A204.1 (cell line): Measurements from ENCODE around the gene LGMN.
"Not testable (repeated sequence)": the region's sequence is repeated elsewhere in the genome, so short reads cannot be mapped to it uniquely, and the experiment has no call there.

Source experiments
- FAIRE-seq: peaks from 2 replicates; lab custom pipeline; 2012; peaks lifted over from hg19 to GRCh38; lab: Jason Lieb, UNC

LGMN gene

GRCh38 chr14:92726135-92726932 lies 22.1 kb downstream of the LGMN start:
- no peak for FAIRE-seq

GRCh38 chr14:92724516-92725340 lies 23.7 kb downstream of the LGMN start:
- FAIRE-seq: no peak

GRCh38 chr14:92719890-92720323 lies 28.5 kb downstream of the LGMN start:
- no peak for FAIRE-seq

DNA sequence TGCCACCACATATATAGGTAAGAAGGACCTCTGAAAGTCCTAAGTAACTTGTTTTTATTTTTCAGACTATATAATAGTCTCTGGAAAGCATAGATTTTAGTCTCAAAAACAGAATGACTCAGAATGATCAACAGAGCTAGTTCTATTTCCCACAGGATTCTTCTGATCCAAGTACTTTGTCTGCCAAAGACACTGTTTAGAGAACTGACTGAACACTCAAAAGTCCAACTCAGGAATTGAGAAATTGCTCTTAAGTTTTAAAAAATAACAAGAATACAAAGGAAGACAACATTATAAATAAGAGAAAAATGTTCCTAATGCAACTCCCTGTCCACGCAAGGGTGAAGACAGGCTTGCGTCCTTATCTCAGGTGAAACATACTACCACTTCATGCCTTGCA lies 29.0 kb downstream of the LGMN start:
- no peak for FAIRE-seq

GRCh38 chr14:92718664-92719063 lies 29.8 kb downstream of the LGMN start:
- FAIRE-seq: no peak

GRCh38 chr14:92717571-92718042 lies 30.8 kb downstream of the LGMN start:
- FAIRE-seq: no peak

- no peak for FAIRE-seq
These were observed 32.3 kb downstream of the LGMN start for GRCh38 chr14:92716131-92716530.

DNA sequence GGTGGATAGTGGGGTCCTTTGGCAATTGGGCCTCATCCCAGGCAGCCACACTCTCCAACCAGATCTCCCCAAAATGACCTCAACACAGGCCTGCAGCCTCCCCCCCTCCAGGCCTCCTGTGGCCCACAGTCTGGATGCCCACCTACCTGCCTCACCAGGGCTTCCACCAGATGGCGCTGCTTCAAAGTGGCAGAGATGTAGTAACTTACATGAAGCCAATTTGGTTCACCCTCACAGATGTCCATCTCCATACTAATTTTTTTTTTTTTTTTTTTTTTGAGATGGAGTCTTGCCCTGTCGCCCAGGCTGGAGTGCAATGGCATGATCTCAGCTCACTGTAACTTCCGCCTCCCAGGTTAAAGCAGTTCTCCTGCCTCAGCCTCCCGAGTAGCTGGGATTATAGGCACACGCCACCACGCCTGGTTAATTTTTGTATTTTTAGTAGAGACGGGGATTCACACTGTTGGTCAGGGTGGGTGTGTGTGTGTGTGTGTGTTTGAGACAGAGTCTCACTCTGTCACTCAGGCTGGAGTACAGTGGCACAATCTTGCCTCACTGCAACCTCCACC lies 33.6 kb downstream of the LGMN start:
- not testable (repeated sequence) for FAIRE-seq

DNA sequence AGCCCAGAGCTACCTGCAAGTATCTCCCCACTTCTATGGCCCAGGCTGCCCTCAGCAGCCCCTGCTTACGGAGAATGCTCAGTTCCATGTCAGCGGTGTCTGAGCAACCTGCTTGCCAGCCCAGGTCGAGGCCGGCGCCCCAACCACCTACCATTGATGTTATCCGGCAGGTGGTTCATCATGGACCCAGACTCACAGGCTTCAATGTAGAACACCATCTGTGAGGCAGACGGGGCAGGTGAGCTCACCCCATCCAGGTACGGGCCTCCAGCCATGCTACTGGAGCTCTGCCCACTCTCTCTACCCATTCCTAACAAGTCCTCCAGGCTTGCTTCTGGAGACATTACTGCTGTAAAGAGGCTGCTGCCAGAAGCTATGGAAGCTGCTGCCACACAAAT lies 35.8 kb downstream of the LGMN start:
- FAIRE-seq: no peak

DNA sequence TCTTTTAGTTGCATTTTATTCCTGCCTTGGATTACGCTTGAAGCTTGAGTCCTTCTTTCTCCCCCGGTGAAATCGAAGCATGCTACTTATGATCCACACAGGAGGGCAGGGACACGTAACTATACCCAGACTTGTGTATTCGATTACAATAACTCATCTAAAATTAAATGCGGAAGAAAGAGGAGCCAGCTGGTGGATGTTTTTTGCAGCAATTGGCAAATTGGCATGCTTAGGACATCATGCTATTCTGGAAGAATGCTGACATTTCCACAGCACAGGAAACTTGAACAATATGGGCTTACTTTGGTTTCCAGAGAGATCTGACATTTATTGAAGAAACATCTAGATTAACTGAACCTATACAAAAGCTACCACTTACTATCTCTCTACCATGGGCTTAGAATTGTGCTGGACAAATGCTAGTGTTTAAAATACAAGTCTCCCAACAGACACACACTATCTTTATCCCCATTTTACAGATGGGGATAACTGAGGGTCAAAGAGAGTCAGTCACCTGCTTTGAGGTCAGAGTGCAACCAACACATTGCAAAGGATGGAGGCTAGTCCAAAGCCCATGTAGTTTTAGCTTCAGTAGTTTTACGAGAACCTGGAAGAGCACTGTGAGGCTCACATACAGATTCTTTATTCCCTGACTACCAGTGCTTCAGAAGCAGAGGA lies 36.3 kb downstream of the LGMN start:
- FAIRE-seq: no peak

- no peak for FAIRE-seq
These were observed 38.5 kb downstream of the LGMN start for GRCh38 chr14:92710001-92710341.

GRCh38 chr14:92709340-92710000 lies 39.0 kb downstream of the LGMN start:
- no peak for FAIRE-seq

DNA sequence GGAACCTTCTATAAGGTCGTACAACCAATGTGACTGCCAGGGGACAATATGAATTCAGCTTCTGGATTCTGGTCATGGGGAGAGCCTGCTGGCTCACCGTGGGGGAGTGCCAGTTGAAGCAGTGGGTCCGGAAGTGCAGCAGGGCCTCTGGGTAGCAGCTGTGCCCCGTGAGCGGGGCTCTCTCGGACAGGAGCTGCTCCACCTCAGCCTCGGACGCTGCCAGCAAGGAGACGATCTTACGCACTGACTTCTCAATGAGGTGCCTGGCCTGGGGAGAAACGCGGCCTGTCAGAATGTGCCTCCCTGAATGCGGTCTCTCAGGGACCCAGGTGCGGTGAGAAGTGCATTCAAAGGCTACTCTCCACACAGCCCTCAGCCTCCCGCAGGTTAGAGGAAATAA lies 42.0 kb downstream of the LGMN start:
- no peak for FAIRE-seq

GRCh38 chr14:92704821-92705220 lies 43.6 kb downstream of the LGMN start:
- FAIRE-seq: no peak

- no peak for FAIRE-seq
These were observed 44.2 kb downstream of the LGMN start for GRCh38 chr14:92704036-92704804.

GRCh38 chr14:92703516-92703915 lies 44.9 kb downstream of the LGMN start:
- FAIRE-seq: no peak

DNA sequence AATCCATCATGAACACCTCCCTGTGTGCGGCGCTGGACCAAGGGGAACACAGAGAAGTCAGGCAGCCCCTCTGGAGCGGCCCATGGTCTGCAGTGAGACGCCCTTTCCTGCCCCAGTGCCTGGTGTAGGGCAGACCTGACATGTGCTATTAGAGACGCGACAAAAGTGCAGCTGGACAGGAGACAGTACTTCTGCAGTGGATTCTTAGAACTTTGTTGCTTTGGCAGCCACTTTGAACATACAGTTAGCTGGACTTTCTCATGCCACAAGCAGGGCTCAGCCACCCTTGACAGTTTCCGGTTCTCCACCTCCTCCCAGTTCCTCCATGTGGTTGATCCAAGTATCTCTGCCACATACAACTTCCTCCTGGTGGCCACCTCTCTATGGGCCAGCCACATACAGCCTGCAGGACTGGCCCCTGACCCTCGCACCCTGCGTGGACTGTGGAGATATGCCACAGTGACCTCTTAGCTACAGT lies 45.9 kb downstream of the LGMN start:
- FAIRE-seq: no peak

DNA sequence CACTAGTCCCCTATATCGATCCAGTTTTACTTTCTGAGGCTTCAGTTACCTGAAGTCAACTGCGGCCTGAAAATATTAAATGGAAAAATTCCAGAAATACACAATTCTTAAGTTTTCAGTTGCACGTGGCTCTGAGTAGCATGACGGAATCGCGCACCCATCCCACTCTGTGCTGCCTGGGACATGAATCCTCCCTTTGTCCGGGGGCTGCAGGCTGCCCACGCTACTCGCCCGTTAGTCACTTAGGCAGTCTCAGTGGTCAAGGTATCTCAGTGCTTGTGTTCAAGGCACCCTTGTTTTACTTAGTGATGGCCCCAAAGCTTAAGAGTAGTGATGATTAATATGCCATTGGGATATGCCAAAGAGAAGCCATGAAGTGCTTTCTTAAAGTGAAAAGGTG lies 46.6 kb downstream of the LGMN start:
- no peak for FAIRE-seq

- no peak for FAIRE-seq
These were observed 50.0 kb downstream of the LGMN start for GRCh38 chr14:92698393-92698792.

- FAIRE-seq: no peak
These were observed 52.1 kb downstream of the LGMN start for GRCh38 chr14:92696366-92696765.

GRCh38 chr14:92695562-92695961 lies 52.9 kb downstream of the LGMN start:
- no peak for FAIRE-seq
